HS-5 (cell line): ENCODE results near the gene WNT1.

Source experiments
- DNase-seq: peaks from one replicate; pipeline ENCODE4 v3.0.0-alpha.2; 2012; ENCODE audit warnings: low read depth

WNT1 gene

GRCh38 chr12:48961331-48961730 lies 16.8 kb upstream of the WNT1 start:
- no peak for DNase-seq

- no peak for DNase-seq
Observed at GRCh38 chr12:48961801-48962200, 16.3 kb upstream of the WNT1 start.

- no peak for DNase-seq
Observed at GRCh38 chr12:48965298-48965838, 12.8 kb upstream of the WNT1 start.

- DNase-seq: no peak
Observed at GRCh38 chr12:48966177-48966895, 11.8 kb upstream of the WNT1 start.

- DNase-seq: no peak
Observed at GRCh38 chr12:48967991-48968390, 10.1 kb upstream of the WNT1 start.

GRCh38 chr12:48968467-48968866 lies 9.7 kb upstream of the WNT1 start:
- DNase-seq: no peak

GRCh38 chr12:48969160-48969771 lies 8.9 kb upstream of the WNT1 start:
- no peak for DNase-seq

GRCh38 chr12:48969833-48970701 lies 8.1 kb upstream of the WNT1 start:
- DNase-seq: no peak

- no peak for DNase-seq
Observed at GRCh38 chr12:48970702-48971334, 7.3 kb upstream of the WNT1 start.

GRCh38 chr12:48972213-48972951 lies 5.7 kb upstream of the WNT1 start:
- DNase-seq: no peak

- no peak for DNase-seq
Observed at GRCh38 chr12:48972952-48973483, 5.1 kb upstream of the WNT1 start.

- DNase-seq: no peak
Observed at GRCh38 chr12:48973531-48973930, 4.6 kb upstream of the WNT1 start.

GRCh38 chr12:48973941-48974673 lies 4.0 kb upstream of the WNT1 start:
- DNase-seq: no peak

- no peak for DNase-seq
Observed at GRCh38 chr12:48977290-48978281, 536 bp upstream of the WNT1 start.

- DNase-seq: no peak
Observed at GRCh38 chr12:48978741-48979601, 849 bp downstream of the WNT1 start.

- DNase-seq: no peak
Observed at GRCh38 chr12:48979602-48980388, 1.7 kb downstream of the WNT1 start.

- no peak for DNase-seq
Observed at GRCh38 chr12:48980389-48980952, 2.3 kb downstream of the WNT1 start.
